ENCODE data around the gene CFL2. TPM values are rescaled to one million over a fixed set of nuclear protein-coding genes. Genes with fewer than 3 reads are reported as not detected.
A peak's percentile ranks its signal among the peaks of the same experiment; 100 is the strongest.

Gene CFL2
- total and polyA plus RNA-seq, 2 of the 13 experiments (the other 11 are each of a cell fraction or from before 2014, with no cell fraction given): 114 to 158 TPM

- no peak for TF ChIP-seq KIAA2018 (CRISPR knock-in tag; IDR thresholded peaks at IDR 0.05; ENCODE audit: borderline replicate concordance)
- no peak for TF ChIP-seq ZNF569 (CRISPR knock-in tag; IDR thresholded peaks at IDR 0.05; ENCODE audit: borderline replicate concordance)
- TF ChIP-seq HES4 (CRISPR knock-in tag; IDR thresholded peaks at IDR 0.05; ENCODE audit: borderline replicate concordance): no peak
- no peak for TF ChIP-seq TGIF2 (CRISPR knock-in tag; IDR thresholded peaks at IDR 0.05)
- no peak for TF ChIP-seq RNF2 (conservative IDR thresholded peaks at IDR 0.05; ENCODE audit: low read depth)
- TF ChIP-seq RFXAP (CRISPR knock-in tag; IDR thresholded peaks at IDR 0.05; ENCODE audit: borderline replicate concordance): no peak
- TF ChIP-seq ZNF558 (CRISPR knock-in tag; IDR thresholded peaks at IDR 0.05; ENCODE audit: borderline replicate concordance): no peak
- TF ChIP-seq CCAR2 (optimal IDR thresholded peaks at IDR 0.05; ENCODE audit: low read depth, low read length): no peak
- no peak for TF ChIP-seq PHF21A (CRISPR knock-in tag; IDR thresholded peaks at IDR 0.05)
- TF ChIP-seq ZNF121 (CRISPR knock-in tag; IDR thresholded peaks at IDR 0.05): no peak
- no peak for TF ChIP-seq PRDM15 (CRISPR knock-in tag; IDR thresholded peaks at IDR 0.05)
- no peak for TF ChIP-seq ZNF570 (CRISPR knock-in tag; IDR thresholded peaks at IDR 0.05; ENCODE audit: borderline replicate concordance)
- TF ChIP-seq NFE2 (CRISPR knock-in tag; IDR thresholded peaks at IDR 0.05): no peak
- 0 out of 2 replicates have a peak, but pooled peaks have one; percentile 52 for TF ChIP-seq ZFP36L2 (CRISPR knock-in tag; IDR thresholded peaks at IDR 0.05)
Observed at GRCh38 chr14:34722723-34723545, 8.5 kb upstream of the CFL2 start (continued).

All from HepG2 (cell line).